Measurements from ENCODE around the gene WDFY4.

WDFY4 gene

DNA sequence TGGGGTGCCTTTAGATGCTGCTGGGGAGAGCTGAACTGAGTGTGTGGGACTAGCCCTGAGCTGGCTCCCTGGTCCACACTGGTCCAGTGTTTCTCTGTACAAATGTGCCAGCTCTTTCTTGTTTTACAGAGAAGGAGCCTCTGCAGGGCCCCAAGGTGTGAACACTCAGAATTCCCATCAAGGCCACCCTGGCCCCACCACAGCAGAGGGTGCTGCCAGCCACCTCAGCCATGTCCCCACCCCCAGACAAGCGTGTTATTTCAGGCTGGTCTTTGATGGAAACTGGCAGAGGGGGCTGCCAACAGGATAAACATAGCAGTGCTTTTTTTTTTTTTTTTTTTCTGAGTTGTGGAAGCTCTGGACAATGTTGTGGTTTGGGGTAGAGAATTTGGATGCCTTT is 323.4 kb downstream of the WDFY4 start:
- no peak overlapping the region for H3K27ac ChIP-seq
- TF ChIP-seq, protein P1, sequence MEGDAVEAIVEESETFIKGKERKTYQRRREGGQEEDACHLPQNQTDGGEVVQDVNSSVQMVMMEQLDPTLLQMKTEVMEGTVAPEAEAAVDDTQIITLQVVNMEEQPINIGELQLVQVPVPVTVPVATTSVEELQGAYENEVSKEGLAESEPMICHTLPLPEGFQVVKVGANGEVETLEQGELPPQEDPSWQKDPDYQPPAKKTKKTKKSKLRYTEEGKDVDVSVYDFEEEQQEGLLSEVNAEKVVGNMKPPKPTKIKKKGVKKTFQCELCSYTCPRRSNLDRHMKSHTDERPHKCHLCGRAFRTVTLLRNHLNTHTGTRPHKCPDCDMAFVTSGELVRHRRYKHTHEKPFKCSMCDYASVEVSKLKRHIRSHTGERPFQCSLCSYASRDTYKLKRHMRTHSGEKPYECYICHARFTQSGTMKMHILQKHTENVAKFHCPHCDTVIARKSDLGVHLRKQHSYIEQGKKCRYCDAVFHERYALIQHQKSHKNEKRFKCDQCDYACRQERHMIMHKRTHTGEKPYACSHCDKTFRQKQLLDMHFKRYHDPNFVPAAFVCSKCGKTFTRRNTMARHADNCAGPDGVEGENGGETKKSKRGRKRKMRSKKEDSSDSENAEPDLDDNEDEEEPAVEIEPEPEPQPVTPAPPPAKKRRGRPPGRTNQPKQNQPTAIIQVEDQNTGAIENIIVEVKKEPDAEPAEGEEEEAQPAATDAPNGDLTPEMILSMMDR (conservative IDR thresholded peaks at IDR 0.05) = no peak
- no peak for TF ChIP-seq ZFX (IDR thresholded peaks at IDR 0.05)

DNA sequence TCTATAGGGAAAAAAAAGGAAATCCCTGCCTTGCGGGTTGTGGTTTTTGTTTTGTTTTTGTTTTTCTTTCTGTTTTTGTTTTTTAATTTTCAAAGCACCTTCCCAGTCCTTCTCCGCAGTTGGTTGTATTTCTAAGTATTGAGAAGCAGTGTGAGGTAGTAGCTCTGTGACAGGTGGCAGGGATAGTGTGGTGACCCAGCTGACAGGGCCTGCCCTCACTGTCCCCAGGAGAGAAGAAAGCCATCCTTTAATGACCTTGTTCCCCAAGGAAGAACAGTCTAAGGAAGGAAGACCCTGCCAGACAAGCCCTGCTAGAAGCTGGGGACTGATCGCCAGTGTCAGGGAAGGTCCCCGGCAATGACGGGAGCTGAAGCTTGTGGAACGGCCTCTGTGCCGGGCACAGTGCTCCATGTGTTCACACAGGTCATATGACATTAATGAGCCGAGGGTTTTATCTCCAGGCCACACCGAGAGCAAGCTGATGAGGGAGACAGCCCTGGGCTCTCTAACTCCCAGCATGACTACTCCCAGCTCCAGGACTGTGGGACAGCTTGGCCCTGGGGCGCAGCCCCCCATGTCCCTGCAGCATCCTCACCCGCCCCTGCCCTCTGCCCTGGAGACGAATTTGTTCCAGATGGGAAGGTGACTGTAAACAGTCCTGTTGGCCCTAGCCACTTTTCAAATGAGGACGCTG is 324.0 kb downstream of the WDFY4 start:
- TF ChIP-seq ZFX (IDR thresholded peaks at IDR 0.05) = no peak
- TF ChIP-seq, protein P1 (conservative IDR thresholded peaks at IDR 0.05) = no peak
- no peak overlapping the region for H3K27ac ChIP-seq

DNA sequence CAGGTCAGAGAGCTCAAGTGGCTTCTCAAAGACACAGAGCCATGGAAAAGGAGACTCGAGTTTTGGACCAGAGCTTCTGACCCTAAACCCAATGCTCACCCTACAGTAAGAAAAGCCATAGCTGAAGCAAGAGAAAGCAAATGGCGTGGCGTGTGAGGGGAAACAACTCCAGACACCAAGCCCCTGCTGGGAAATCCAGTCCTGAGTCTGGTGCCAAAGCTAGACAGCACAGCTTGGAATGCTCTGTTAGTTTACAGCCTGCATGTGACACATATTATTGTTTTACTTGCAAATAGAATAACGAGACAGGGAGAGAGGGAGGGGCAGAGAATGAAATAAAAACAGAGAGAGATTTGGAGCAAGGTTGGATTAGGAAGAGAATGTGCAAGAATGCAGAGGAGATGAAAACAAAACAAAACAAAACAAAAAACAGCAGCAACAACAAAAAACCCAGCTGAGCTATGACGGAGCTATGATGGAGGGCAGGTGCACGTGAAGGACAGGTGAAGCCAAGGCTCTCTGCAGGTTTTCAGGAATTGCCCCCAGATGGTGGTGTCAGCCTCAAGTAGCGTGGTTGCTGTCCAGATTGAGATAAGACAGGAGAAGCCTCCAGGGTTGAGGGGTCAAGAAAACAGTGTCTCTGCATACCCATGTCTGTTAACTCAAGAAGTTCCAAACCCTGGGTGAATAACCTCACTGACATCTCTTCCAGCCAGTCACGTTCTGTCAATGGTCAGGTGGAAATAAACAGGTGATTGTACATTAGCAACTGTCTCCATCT is 324.7 kb downstream of the WDFY4 start:
- no peak for TF ChIP-seq ZFX (IDR thresholded peaks at IDR 0.05)
- TF ChIP-seq, protein P1 (conservative IDR thresholded peaks at IDR 0.05) = no peak
- H3K27ac ChIP-seq = no peak overlapping the region

DNA sequence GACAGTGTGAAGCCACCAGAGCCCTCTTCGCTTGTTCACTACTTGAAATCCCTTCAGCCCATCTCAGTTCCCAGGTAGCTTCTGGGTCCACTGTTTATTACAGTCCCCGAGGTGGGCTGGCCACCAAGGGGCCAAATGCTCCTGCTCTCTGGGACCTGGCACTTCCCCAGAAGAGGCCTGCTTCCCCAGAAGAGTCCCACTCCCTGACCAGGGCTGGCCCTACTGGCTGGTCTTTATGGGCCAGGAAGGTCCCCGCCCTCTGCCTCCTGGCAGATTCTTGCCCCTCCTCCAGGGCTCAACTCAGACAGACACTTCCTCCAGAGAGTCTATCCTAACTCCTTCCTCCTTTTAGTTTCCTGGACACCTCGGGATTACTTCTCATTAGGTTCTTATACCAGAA is 325.6 kb downstream of the WDFY4 start:
- no peak overlapping the region for H3K27ac ChIP-seq
- TF ChIP-seq ZFX (IDR thresholded peaks at IDR 0.05) = no peak
- TF ChIP-seq, protein P1 (conservative IDR thresholded peaks at IDR 0.05) = no peak

DNA sequence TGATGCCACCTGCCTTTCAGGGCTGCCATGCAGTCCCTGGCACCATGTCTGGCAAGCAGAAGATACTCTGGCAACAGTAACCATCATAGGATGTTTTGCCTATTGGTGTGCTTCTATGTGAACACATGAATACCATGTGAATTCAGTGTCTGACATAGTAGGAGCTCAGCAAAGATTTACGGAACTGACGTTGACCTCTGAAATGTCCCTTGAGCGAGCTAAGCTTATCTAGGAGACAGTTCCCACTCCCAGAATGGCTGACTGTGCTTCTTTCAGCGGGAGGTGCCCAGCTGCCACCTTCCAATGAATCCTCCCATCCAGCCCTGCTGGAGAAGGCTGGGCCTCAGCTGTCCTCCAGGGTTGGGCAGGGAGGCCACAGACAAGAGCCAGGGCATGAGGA is 326.2 kb downstream of the WDFY4 start:
- TF ChIP-seq, protein P1 (conservative IDR thresholded peaks at IDR 0.05) = no peak
- no peak for TF ChIP-seq ZFX (IDR thresholded peaks at IDR 0.05)
- H3K27ac ChIP-seq = no peak overlapping the region

DNA sequence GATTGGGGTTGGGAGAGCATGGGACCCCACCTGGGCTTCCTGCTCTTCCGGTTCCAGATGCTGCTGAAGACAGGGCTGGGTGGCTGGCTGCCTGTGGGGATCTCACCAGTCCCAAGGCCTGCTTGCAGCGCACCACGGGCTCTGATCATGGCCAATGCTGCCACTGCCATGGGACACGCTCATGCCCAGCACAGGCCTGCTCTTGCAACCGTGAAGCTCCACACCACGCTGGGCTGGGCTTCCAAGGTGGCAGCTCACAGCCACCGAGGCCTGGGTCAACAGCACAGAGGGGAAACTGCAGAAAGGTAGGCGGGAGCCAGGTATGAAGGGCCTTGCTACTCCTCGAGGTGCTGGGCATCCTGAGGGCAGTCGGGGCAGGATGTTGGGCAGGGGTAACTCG is 327.1 kb downstream of the WDFY4 start:
- no peak overlapping the region for H3K27ac ChIP-seq
- TF ChIP-seq, protein P1 (conservative IDR thresholded peaks at IDR 0.05) = no peak
- no peak for TF ChIP-seq ZFX (IDR thresholded peaks at IDR 0.05)

DNA sequence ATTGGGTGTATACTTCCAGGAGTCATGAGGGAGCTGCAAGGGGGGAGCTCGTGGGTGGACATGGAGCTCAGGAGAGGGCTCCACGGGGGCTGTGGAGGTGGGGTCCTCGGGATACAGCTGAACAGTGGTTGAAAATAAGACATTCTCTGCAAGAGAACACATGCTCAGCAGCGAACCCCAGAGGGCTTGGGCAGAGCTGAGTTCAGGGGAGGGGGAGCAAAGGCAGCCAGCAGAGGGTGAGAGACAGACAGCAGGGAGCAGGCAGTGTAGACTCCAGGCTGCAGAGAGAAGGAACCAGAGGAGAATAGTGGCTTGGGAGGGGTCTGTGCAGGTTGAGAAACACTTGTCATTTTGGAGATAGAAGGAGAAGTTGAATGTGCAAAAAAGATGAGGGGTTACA is 327.9 kb downstream of the WDFY4 start:
- TF ChIP-seq ZFX (IDR thresholded peaks at IDR 0.05) = no peak
- TF ChIP-seq, protein P1 (conservative IDR thresholded peaks at IDR 0.05) = no peak
- no peak overlapping the region for H3K27ac ChIP-seq

Data from C4-2B (cell line).